Measurements from ENCODE around the gene FNIP1.

GRCh38 chr5:131791866-131792265 is 5.0 kb downstream of the FNIP1 start:
- TF ChIP-seq, protein P1, sequence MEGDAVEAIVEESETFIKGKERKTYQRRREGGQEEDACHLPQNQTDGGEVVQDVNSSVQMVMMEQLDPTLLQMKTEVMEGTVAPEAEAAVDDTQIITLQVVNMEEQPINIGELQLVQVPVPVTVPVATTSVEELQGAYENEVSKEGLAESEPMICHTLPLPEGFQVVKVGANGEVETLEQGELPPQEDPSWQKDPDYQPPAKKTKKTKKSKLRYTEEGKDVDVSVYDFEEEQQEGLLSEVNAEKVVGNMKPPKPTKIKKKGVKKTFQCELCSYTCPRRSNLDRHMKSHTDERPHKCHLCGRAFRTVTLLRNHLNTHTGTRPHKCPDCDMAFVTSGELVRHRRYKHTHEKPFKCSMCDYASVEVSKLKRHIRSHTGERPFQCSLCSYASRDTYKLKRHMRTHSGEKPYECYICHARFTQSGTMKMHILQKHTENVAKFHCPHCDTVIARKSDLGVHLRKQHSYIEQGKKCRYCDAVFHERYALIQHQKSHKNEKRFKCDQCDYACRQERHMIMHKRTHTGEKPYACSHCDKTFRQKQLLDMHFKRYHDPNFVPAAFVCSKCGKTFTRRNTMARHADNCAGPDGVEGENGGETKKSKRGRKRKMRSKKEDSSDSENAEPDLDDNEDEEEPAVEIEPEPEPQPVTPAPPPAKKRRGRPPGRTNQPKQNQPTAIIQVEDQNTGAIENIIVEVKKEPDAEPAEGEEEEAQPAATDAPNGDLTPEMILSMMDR (IDR thresholded peaks at IDR 0.05; ENCODE audit: poor library complexity, severe bottlenecking): no peak
- TF ChIP-seq, protein P2, sequence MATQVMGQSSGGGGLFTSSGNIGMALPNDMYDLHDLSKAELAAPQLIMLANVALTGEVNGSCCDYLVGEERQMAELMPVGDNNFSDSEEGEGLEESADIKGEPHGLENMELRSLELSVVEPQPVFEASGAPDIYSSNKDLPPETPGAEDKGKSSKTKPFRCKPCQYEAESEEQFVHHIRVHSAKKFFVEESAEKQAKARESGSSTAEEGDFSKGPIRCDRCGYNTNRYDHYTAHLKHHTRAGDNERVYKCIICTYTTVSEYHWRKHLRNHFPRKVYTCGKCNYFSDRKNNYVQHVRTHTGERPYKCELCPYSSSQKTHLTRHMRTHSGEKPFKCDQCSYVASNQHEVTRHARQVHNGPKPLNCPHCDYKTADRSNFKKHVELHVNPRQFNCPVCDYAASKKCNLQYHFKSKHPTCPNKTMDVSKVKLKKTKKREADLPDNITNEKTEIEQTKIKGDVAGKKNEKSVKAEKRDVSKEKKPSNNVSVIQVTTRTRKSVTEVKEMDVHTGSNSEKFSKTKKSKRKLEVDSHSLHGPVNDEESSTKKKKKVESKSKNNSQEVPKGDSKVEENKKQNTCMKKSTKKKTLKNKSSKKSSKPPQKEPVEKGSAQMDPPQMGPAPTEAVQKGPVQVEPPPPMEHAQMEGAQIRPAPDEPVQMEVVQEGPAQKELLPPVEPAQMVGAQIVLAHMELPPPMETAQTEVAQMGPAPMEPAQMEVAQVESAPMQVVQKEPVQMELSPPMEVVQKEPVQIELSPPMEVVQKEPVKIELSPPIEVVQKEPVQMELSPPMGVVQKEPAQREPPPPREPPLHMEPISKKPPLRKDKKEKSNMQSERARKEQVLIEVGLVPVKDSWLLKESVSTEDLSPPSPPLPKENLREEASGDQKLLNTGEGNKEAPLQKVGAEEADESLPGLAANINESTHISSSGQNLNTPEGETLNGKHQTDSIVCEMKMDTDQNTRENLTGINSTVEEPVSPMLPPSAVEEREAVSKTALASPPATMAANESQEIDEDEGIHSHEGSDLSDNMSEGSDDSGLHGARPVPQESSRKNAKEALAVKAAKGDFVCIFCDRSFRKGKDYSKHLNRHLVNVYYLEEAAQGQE (IDR thresholded peaks at IDR 0.05; ENCODE audit: borderline replicate concordance): no peak
- no peak for TF ChIP-seq RAD21 (conservative IDR thresholded peaks at IDR 0.05)
- TF ChIP-seq TAF1 (IDR thresholded peaks at IDR 0.05; ENCODE audit: low read depth): no peak

Data from neural cell (in vitro differentiated cells).